ENCODE results near the gene JAKMIP1. TPM values are rescaled to one million over a fixed set of nuclear protein-coding genes. Genes with fewer than 3 reads are reported as not detected.

The JAKMIP1 gene
- polyA plus RNA-seq, 3 donors: 0.08 TPM; not detected in 2

GRCh38 chr4:6196324-6196723, 4.0 kb downstream of the JAKMIP1 start:
- Histone ChIP-seq H3K27me3 (ENCODE audit: control insufficient read depth in 2 of 2, insufficient read depth in 2 of 2, low read length in 2 of 2) (peaks cover 22 to 26% of the 10 kb centered on the region in 2 donors), H3K36me3 (replicated peaks in 1 of 2; ENCODE audit: control insufficient read depth in 1 of 2, insufficient read depth in 2 of 2, low read length in 2 of 2) (no peaks in the 10 kb centered on the region), H3K9me3 (replicated peaks in 1 of 2; ENCODE audit: control insufficient read depth in 1 of 2, insufficient read depth in 1 of 2, low read length in 2 of 2) (peaks cover 6 to 10% of the 10 kb centered on the region in 2 donors), H2AFZ (ENCODE audit: insufficient read depth, low read depth, low read length, poor library complexity, severe bottlenecking) (no peak overlapping the region), H3K79me2 (ENCODE audit: insufficient read depth, low read length) (no peaks in the 10 kb centered on the region), H4K20me1 (ENCODE audit: insufficient read depth, low read length) (no peaks in the 10 kb centered on the region), H3K27ac (ENCODE audit: low read depth in 1 of 2, low read length in 2 of 2) (no peak overlapping the region), H3K4me3 (replicated peaks in 1 of 3; ENCODE audit: low read depth in 2 of 3, low read length in 3 of 3) (no peak overlapping the region), H3K9ac (ENCODE audit: insufficient read depth, low read length, poor library complexity, severe bottlenecking) (no peak overlapping the region), H3K4me2 (replicated peaks; ENCODE audit: extremely low read depth, low read length, poor library complexity, severe bottlenecking) (no peak overlapping the region), H3K4me1 (ENCODE audit: control insufficient read depth in 1 of 2, insufficient read depth in 2 of 2, low read length in 2 of 2) (peaks cover 0 to 7% of the 10 kb centered on the region in 2 donors)
- intact Hi-C loops (cut with micrococcal nuclease): no loop called here
- no CpG with 5 or more reads among the region's 8 CpGs for WGBS (ENCODE audit: insufficient coverage)
- no peak overlapping the region for H3K27ac Mint-ChIP-seq
- DNase-seq: no peak
- H3K9me3 Mint-ChIP-seq: peaks cover 3 to 15% (median 7%) of the 10 kb centered on the region in 7 donors
- H3K4me3 Mint-ChIP-seq: no peak overlapping the region
- peaks cover 29 to 48% (median 39%) of the 10 kb centered on the region in 3 donors for H3K27me3 Mint-ChIP-seq (ENCODE audit: low read depth in 3 of 3)
- no peak for TF ChIP-seq CTCF (IDR thresholded peaks at IDR 0.05)
- H3K4me1 Mint-ChIP-seq: peaks cover 2% of the 10 kb centered on the region
- peaks cover 0 to 2% of the 10 kb centered on the region in 2 donors for H3K36me3 Mint-ChIP-seq

- intact Hi-C loops (cut with micrococcal nuclease): no loop called here
- peaks cover under 1 to 4% of the 10 kb centered on the region in 2 donors for H3K9me3 ChIP-seq (replicated peaks in 1 of 2; ENCODE audit: control insufficient read depth in 1 of 2, insufficient read depth in 1 of 2, low read length in 2 of 2)
- no peak overlapping the region for H3K4me2 ChIP-seq (replicated peaks; ENCODE audit: extremely low read depth, low read length, poor library complexity, severe bottlenecking)
- Mint-ChIP-seq H3K27me3 (ENCODE audit: low read depth in 3 of 3) (peaks cover 24 to 42% (median 33%) of the 10 kb centered on the region in 3 donors), H3K4me3 (no peak overlapping the region), H3K36me3 (no peaks in the 10 kb centered on the region), H3K9me3 (peaks cover 0 to 9% (median under 1%) of the 10 kb centered on the region in 7 donors), H3K27ac (no peak overlapping the region), H3K4me1 (peaks cover 2% of the 10 kb centered on the region)
- H3K36me3 ChIP-seq (replicated peaks in 1 of 2; ENCODE audit: control insufficient read depth in 1 of 2, insufficient read depth in 2 of 2, low read length in 2 of 2): no peaks in the 10 kb centered on the region
- no peak for DNase-seq
- H3K27ac ChIP-seq (ENCODE audit: low read depth in 1 of 2, low read length in 2 of 2): no peak overlapping the region
- H3K4me3 ChIP-seq (replicated peaks in 1 of 3; ENCODE audit: low read depth in 2 of 3, low read length in 3 of 3): no peak overlapping the region
- no peak overlapping the region for H3K9ac ChIP-seq (ENCODE audit: insufficient read depth, low read length, poor library complexity, severe bottlenecking)
- peaks cover 0 to 7% of the 10 kb centered on the region in 2 donors for H3K4me1 ChIP-seq (ENCODE audit: control insufficient read depth in 1 of 2, insufficient read depth in 2 of 2, low read length in 2 of 2)
- H2AFZ ChIP-seq (ENCODE audit: insufficient read depth, low read depth, low read length, poor library complexity, severe bottlenecking): no peak overlapping the region
- H3K79me2 ChIP-seq (ENCODE audit: insufficient read depth, low read length): no peaks in the 10 kb centered on the region
- peaks cover 17 to 21% of the 10 kb centered on the region in 2 donors for H3K27me3 ChIP-seq (ENCODE audit: control insufficient read depth in 2 of 2, insufficient read depth in 2 of 2, low read length in 2 of 2)
- WGBS (ENCODE audit: insufficient coverage): 70% methylated on average over 5 of the region's 12 CpGs
- TF ChIP-seq CTCF (IDR thresholded peaks at IDR 0.05): no peak
- H4K20me1 ChIP-seq (ENCODE audit: insufficient read depth, low read length): no peaks in the 10 kb centered on the region
Measured at GRCh38 chr4:6195602-6196319, 4.6 kb downstream of the JAKMIP1 start.

Data from CD14-positive monocyte (primary cell).